22Rv1 (cell line): ENCODE results near the gene PPP3CA.
"Not testable (repeated sequence)": the region's sequence is repeated elsewhere in the genome, so short reads cannot be mapped to it uniquely, and the experiment has no call there.

Experiments
- H3K27ac ChIP-seq: fragments of 450-650 bp; 2 replicates; pipeline ENCODE4 v1.5.1; 2017
- ZFX ChIP-seq: fragments of 450-650 bp; IDR thresholded peaks from 2 replicates; pipeline ENCODE4 v1.6.1; 2017; ENCODE audit warnings: antibody characterized with exemption, borderline replicate concordance
- TF ChIP-seq, protein P1 (sequence below): fragments of 450-650 bp; IDR thresholded peaks from 2 replicates; pipeline ENCODE4 v1.5.1; 2017; ENCODE audit warnings: mild to moderate bottlenecking

Gene PPP3CA

DNA sequence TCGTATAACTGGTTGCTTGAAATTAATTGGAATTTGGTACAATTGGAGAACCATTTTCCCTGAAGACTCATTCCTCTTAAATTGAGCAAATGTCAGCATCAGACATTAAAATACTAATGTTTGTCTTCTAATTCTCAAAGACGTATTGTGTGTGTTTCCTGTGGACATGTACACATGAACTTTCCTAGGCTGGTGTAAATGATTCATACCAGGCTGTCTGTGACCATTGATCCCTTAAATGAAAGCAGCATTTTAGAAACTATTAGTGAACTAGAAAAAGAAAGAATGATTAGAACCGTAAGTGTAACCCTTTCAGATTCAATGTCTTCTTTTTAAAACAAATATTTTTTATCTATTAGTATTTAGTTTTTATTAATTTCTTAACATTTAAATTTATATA, 332.9 kb downstream of the PPP3CA start:
- H3K27ac ChIP-seq, result no peak overlapping the region
- TF ChIP-seq, protein P1, sequence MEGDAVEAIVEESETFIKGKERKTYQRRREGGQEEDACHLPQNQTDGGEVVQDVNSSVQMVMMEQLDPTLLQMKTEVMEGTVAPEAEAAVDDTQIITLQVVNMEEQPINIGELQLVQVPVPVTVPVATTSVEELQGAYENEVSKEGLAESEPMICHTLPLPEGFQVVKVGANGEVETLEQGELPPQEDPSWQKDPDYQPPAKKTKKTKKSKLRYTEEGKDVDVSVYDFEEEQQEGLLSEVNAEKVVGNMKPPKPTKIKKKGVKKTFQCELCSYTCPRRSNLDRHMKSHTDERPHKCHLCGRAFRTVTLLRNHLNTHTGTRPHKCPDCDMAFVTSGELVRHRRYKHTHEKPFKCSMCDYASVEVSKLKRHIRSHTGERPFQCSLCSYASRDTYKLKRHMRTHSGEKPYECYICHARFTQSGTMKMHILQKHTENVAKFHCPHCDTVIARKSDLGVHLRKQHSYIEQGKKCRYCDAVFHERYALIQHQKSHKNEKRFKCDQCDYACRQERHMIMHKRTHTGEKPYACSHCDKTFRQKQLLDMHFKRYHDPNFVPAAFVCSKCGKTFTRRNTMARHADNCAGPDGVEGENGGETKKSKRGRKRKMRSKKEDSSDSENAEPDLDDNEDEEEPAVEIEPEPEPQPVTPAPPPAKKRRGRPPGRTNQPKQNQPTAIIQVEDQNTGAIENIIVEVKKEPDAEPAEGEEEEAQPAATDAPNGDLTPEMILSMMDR, result no peak
- TF ChIP-seq ZFX, result no peak

DNA sequence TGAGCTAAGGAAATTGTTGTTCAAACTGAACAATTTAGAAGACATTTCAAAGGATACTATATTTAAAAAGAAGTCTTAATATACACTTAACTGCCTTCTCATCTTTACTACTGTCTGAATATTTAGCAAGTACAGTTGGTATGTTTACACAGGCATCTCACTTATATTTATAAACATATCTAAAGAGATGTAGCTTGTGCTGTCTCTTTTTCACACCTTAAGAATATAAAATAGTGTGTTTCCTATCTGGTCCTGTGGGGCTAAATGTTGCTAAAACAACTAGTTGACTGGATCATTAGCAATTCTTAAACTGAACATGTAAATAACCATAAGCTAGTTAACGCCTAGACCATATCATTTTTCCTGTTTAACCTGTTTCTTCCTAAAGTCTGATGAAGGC, 336.3 kb downstream of the PPP3CA start:
- no peak overlapping the region for H3K27ac ChIP-seq
- TF ChIP-seq, protein P1, result no peak
- TF ChIP-seq ZFX, result no peak

DNA sequence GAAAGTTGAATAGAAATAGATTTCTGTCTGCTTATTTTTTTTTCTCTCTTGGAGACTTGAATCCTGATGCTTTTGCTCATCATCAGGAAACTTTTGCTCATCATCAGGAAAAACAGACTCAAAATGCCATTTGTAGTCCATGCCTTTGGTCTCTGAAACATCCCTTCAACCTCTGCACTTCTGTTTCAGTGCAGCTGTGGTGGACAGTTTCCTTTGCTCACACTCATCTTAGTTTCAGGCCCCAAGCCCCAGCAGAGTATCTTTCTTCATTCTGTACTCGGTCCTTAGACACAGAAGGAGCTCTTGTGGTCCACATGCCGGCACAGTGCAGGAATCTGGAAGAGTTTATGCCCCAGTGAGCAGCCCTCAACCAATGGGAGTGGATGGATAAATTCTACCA, 337.9 kb downstream of the PPP3CA start:
- no peak overlapping the region for H3K27ac ChIP-seq
- no peak for TF ChIP-seq ZFX
- TF ChIP-seq, protein P1, result no peak

DNA sequence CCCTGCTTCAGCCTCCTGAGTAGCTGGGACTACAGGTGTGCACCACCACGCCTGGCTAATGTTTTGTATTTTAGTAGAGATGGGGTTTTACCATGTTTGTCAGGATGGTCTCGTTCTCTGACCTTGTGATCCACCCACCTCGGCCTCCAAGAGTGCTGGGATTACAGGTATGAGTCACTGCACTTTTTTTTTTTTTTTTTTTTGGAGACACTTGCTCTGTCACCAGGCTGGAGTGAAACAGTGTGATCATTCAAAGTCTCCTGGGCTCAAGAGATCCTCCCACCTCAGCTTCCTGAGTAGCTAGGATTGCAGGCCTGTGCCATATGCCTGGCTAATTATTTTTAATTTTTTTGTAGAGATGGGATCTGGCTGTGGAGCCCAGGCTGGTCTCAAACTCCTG, 338.8 kb downstream of the PPP3CA start:
- TF ChIP-seq ZFX, result no peak
- TF ChIP-seq, protein P1, result no peak

DNA sequence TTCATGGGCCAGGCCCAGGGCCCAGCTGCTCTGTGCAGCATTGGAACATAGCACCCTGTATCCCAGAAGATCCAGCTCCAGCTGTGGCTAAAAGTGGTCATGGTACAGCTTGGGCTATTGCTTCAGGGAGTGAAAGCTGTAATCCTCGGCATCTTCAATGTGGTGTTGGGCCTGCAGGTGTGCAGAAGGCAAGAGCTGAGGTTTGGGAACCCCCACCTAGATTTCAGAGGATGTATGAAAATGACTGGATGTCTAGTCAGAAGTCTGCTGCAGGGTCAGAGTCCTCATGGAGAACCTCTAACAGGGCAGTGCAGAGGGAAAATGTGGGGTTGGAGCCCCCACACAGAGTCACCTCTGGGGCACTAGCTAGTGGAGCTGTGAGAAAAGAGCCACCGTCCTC, 341.7 kb downstream of the PPP3CA start:
- H3K27ac ChIP-seq, result no peak overlapping the region
- TF ChIP-seq ZFX, result no peak
- TF ChIP-seq, protein P1, result no peak

More for the DNA sequence above, 338.8 kb downstream of the PPP3CA start:
- no peak overlapping the region for H3K27ac ChIP-seq

DNA sequence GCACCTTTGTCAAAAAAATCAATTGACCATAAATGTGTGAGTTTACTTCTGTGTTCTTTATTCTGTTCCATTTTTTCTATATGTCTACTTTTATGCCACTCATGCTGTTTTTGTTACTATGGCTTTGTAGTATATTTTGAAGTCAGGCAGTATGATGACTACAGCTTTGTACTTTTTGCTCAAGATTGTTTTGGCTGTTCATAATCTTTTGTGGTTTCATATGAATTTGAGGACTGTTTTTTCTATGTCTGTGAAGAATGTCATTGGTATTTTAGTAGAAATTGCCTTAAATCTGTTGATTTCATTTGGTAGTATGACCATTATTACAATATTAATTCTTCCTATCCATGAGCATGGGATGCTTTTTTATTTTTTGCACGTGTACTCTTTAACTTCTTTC, 346.8 kb downstream of the PPP3CA start:
- no peak overlapping the region for H3K27ac ChIP-seq
- TF ChIP-seq, protein P1, result no peak
- no peak for TF ChIP-seq ZFX

DNA sequence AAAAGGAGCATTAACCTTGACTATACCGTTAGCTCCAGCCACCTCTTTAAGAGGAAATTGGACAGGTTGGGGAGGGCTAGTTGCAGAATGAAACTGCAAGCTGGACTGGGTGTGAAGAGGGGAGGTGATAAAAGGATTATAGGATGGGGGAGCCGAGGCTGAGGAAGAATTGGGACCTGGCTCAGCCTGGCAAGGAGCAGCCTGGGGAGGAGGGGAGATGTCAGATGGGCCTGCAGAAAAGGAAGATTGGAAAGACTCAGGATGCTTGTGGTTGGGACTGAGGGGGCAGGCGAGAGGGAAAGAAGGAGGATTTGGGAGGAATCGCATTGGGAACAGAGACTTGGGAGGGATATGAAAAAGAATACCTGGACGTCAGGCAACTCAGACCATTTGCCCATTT, 351.7 kb downstream of the PPP3CA start:
- TF ChIP-seq, protein P1, result no peak
- no peak for TF ChIP-seq ZFX

DNA sequence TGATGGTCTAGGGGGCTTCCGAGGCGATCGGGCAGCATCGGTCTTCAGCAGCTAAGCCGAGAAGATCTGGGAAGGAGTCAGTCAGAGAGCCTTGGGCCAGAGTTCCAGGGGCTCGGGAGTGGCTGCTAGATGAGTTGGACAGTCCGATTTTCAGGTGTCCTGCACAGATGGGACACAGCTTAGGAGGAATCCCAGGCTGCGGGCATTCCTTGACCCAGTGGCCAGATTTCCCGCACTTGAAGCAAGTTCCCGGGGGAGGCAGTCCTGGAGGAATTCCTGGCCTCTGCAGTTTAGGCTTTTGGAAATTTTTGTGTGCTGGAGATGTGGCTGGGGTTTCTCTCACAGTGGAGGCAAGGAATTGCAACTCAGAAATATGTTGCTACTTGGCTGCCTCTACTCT, 352.3 kb downstream of the PPP3CA start:
- not testable (repeated sequence) for H3K27ac ChIP-seq

More for the DNA sequence above, 351.7 kb downstream of the PPP3CA start:
- H3K27ac ChIP-seq, result no peak overlapping the region

DNA sequence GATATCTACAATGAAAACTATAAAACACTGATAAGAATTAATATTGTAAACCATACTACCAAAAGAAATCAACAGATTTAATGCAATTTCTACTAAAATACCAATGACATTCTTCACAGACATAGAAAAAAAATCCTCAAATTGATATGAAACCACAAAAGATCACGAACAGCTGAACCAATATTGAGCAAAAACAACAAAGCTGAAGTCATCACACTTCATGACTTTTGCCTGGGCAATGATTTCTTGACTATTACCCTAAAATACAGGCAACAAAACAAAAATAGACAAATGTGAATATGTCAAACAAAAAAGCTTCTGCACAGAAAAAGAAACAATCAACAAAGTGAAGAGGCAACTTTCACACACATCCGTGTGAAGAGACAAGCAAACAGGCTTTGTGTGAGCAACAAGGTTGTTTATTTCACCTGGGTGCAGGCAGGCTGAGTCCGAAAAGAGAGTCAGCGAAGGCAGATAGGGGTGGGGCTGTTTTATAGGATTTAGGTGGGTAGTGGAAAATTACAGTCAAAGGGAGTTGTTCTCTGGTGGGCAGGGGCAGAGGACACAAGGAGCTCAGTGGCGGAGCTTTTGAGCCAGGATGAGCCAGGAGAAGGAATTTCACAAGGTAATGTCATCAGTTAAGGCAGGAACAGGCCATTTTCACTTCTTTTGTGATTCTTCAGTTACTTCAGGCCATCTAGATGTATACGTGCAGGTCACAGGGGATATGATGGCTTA, 355.8 kb downstream of the PPP3CA start:
- H3K27ac ChIP-seq, result not testable (repeated sequence)
